Spinal cord (tissue), 10 donors: Measurements from ENCODE around the gene PTHLH. TPM values are rescaled to one million over a fixed set of nuclear protein-coding genes. Genes with fewer than 3 reads are reported as not detected.
A peak's percentile ranks its signal among the peaks of the same experiment; 100 is the strongest.

Source experiments
- DNase-seq, 6 donors: peaks; one replicate each; pipeline versions ENCODE4 v3.0.0 to v3.0.0-alpha.2; 2013 to 2015; ENCODE audit warnings: low spot score in 6 of 6, low read depth in 4 of 6
- H3K27ac ChIP-seq: one replicate; pipeline ENCODE4 v1.5.1; 2013; ENCODE audit warnings: low read depth, low read length, control low read depth
- H3K27me3 ChIP-seq: one replicate; pipeline ENCODE4 v1.6.1; 2013; ENCODE audit warnings: low read length; ENCODE audit not compliant: control insufficient read depth, insufficient read depth
- H3K36me3 ChIP-seq: one replicate; pipeline ENCODE4 v1.6.1; 2013; ENCODE audit warnings: low read length; ENCODE audit not compliant: control insufficient read depth, insufficient read depth
- H3K4me1 ChIP-seq: one replicate; pipeline ENCODE4 v1.6.1; 2013; ENCODE audit warnings: low read length; ENCODE audit not compliant: control insufficient read depth, insufficient read depth
- H3K4me3 ChIP-seq: one replicate; pipeline ENCODE4 v1.5.1; 2013; ENCODE audit warnings: low read depth, low read length, control low read depth
- H3K9me3 ChIP-seq: one replicate; pipeline ENCODE4 v1.6.1; 2013; ENCODE audit warnings: low read length; ENCODE audit not compliant: control insufficient read depth, insufficient read depth
- WGBS: methylation state at CpG from one replicate; pipeline ENCODE4 v1.1.5; 2013; ENCODE audit warnings: missing lambda C conversion rate; ENCODE audit not compliant: insufficient coverage; 5-methylcytosine and 5-hydroxymethylcytosine counted together
- polyA plus RNA-seq, 2 donors: library from polyadenylated mRNA; unstranded; fragments of 120-200 nt; gene quantifications; one replicate each; pipeline ENCODE4 v1.2.1, GENCODE V29; 2013; ENCODE audit not compliant: insufficient read length in 2 of 2
- total RNA-seq, 2 donors: library from RNA; depleted of rRNA in 1 of 2; stranded (reverse); fragments of 120-200 nt in 1 of 2; fragments of >200 nt in 1 of 2; gene quantifications; one replicate each; pipeline versions ENCODE4 v1.2.3 to v1.2.4, GENCODE V29; 2013 to 2014
- donor health status: healthy.

Gene PTHLH
- total and polyA plus RNA-seq, 4 donors = 4.3 to 8.2 (median 6.0) TPM

DNA sequence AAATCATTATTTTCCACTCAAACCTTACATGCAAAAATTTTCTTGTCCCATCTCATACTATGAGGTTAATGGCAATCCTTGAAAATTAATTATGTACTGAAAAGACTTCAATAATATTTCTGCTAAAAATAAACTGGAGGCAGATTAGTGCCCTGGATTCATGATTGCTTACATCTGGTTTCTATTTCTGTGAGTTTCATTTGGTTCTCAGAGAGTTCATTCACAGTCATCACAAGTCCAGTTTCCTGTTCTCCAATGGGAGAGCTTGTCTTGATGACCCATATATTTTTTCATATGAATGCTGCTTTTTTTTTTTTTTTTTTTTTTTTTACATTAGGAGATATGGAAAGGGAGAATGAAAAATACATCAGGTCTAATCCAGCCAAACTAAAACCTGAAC lies 6.6 kb upstream of the PTHLH start:
- peaks cover 45% of the 10 kb centered on the region for H3K27me3 ChIP-seq
- no peaks in the 10 kb centered on the region for H3K9me3 ChIP-seq
- H3K4me1 ChIP-seq = peaks cover 17% of the 10 kb centered on the region
- H3K27ac ChIP-seq = no peak overlapping the region
- no peak for DNase-seq
- H3K36me3 ChIP-seq = no peaks in the 10 kb centered on the region
- H3K4me3 ChIP-seq = no peak overlapping the region

- peak in 2 of 6 donors; percentile 38 to 55 for DNase-seq
- Histone ChIP-seq H3K4me1 (peaks cover 24% of the 10 kb centered on the region), H3K4me3 (peak overlapping the region; percentile 26), H3K27me3 (peaks cover 75% of the 10 kb centered on the region), H3K9me3 (no peaks in the 10 kb centered on the region), H3K36me3 (no peaks in the 10 kb centered on the region), H3K27ac (no peak overlapping the region)
- under 1% methylated on average over 54 of the region's 61 CpGs for WGBS
These were observed 2.9 kb upstream of the PTHLH start for GRCh38 chr12:27975222-27976136.

- H3K27me3 ChIP-seq = peaks cover 77% of the 10 kb centered on the region
- no peak for DNase-seq
- peaks cover 27% of the 10 kb centered on the region for H3K4me1 ChIP-seq
- H3K27ac ChIP-seq = no peak overlapping the region
- H3K4me3 ChIP-seq = peak overlapping the region; percentile 26
- 1% methylated on average over 26 of the region's 26 CpGs for WGBS
- no peaks in the 10 kb centered on the region for H3K36me3 ChIP-seq
- no peaks in the 10 kb centered on the region for H3K9me3 ChIP-seq
These were observed 2.2 kb upstream of the PTHLH start for GRCh38 chr12:27974735-27975221.

- Histone ChIP-seq H3K27ac (no peak overlapping the region), H3K4me1 (peaks cover 36% of the 10 kb centered on the region), H3K36me3 (no peaks in the 10 kb centered on the region), H3K9me3 (no peaks in the 10 kb centered on the region), H3K27me3 (peaks cover 86% of the 10 kb centered on the region), H3K4me3 (no peak overlapping the region)
- 50% methylated on average over 3 of the region's 4 CpGs for WGBS
- DNase-seq = no peak
These were observed 956 bp upstream of the PTHLH start for GRCh38 chr12:27973487-27973890.

DNA sequence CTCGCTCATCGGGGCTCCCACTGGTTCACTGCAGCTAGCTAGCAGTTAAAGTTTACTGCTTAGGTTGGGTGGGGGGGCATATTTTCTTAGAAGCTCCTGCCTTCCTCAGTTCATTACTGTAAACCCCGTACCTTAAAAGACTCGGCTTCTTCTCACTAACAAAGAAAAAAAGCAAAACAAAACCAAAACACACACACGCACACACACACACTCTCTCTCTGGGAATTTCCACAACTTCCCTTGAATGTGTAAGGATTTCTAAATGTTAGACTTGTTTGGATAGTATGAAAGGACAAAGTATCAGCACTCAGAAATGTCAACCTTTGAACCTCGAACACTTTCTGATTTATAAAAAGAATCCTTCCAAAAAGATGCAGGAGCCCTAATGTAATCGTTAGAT lies 927 bp downstream of the PTHLH start:
- Histone ChIP-seq H3K9me3 (no peaks in the 10 kb centered on the region), H3K27me3 (peaks cover 88% of the 10 kb centered on the region), H3K27ac (no peak overlapping the region), H3K4me1 (peaks cover 36% of the 10 kb centered on the region), H3K4me3 (no peak overlapping the region), H3K36me3 (no peaks in the 10 kb centered on the region)
- no CpG with 5 or more reads among the region's 7 CpGs for WGBS
- no peak for DNase-seq

- DNase-seq = peak in 2 of 6 donors; percentile 50 to 57
- peak overlapping the region; percentile 40 for H3K4me3 ChIP-seq
These were observed 1.4 kb downstream of the PTHLH start for GRCh38 chr12:27971121-27971489.

GRCh38 chr12:27970401-27971120 lies 2.0 kb downstream of the PTHLH start:
- DNase-seq = peak in 3 of 6 donors; percentile 21 to 63 (median 47)
- H3K27me3 ChIP-seq = peaks cover 85% of the 10 kb centered on the region

More at GRCh38 chr12:27971121-27971489, 1.4 kb downstream of the PTHLH start:
- Histone ChIP-seq H3K27ac (no peak overlapping the region), H3K27me3 (peaks cover 87% of the 10 kb centered on the region), H3K4me1 (peaks cover 36% of the 10 kb centered on the region), H3K36me3 (no peaks in the 10 kb centered on the region), H3K9me3 (no peaks in the 10 kb centered on the region)
- WGBS = 3% methylated on average over 8 of the region's 11 CpGs

GRCh38 chr12:27969624-27970400 lies 2.7 kb downstream of the PTHLH start:
- WGBS = 0% methylated on average over 49 of the region's 55 CpGs
- H3K27me3 ChIP-seq = peaks cover 80% of the 10 kb centered on the region
- DNase-seq = peak in 3 of 6 donors; percentile 54 to 79 (median 72)

More at GRCh38 chr12:27970401-27971120, 2.0 kb downstream of the PTHLH start:
- no peaks in the 10 kb centered on the region for H3K9me3 ChIP-seq
- H3K4me1 ChIP-seq = peaks cover 31% of the 10 kb centered on the region
- no peak overlapping the region for H3K27ac ChIP-seq
- WGBS = under 1% methylated on average over 68 of the region's 69 CpGs
- no peaks in the 10 kb centered on the region for H3K36me3 ChIP-seq
- H3K4me3 ChIP-seq = peak overlapping the region; percentile 40

DNA sequence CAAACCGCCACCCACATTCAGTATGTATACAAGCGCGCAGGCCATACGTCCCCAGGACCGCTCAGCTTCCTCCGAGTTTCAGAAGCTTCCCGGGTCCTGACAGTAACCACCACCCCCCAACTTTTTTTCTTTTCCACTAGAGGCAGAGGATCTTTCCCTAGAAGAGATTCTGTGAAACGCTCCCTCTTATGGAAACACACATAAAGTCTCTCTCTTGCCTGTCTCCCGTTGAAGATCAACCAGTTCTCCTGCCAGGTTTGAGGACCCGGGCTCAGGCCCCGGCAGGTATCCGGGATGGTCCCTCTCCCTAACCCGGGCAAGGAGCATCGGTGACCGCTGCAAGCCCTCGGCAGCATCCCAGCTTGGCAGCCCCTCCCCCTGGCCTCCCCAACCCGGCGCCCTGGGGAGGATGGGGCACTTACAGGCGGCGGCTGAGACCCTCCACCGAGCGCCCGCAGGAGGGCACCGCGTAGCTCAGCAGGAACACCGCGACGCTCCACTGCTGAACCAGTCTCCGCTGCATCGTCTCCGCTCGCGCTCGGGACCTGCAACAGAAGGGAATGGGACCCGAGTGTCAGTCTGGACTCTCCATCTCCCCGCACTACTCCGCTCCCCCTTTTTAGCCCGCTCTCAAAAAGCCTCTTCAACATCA lies 3.4 kb downstream of the PTHLH start:
- peaks cover 74% of the 10 kb centered on the region for H3K27me3 ChIP-seq
- H3K4me1 ChIP-seq = peaks cover 20% of the 10 kb centered on the region
- WGBS = under 1% methylated on average over 38 of the region's 38 CpGs
- no peaks in the 10 kb centered on the region for H3K36me3 ChIP-seq
- H3K9me3 ChIP-seq = no peaks in the 10 kb centered on the region
- H3K27ac ChIP-seq = peak overlapping the region; percentile 65
- DNase-seq = peak in 3 of 6 donors; percentile 19 to 60 (median 45)
- peak overlapping the region; percentile 58 for H3K4me3 ChIP-seq

More at GRCh38 chr12:27969624-27970400, 2.7 kb downstream of the PTHLH start:
- no peaks in the 10 kb centered on the region for H3K9me3 ChIP-seq
- H3K36me3 ChIP-seq = no peaks in the 10 kb centered on the region
- H3K4me1 ChIP-seq = peaks cover 23% of the 10 kb centered on the region
- H3K27ac ChIP-seq = peak overlapping the region; percentile 65
- H3K4me3 ChIP-seq = peak overlapping the region; percentile 58
